ENCODE results near the gene PLEKHA5.

PLEKHA5 gene

GRCh38 chr12:19155981-19156734 lies 26.6 kb downstream of the PLEKHA5 start:
- no peak for TF ChIP-seq CTCF (IDR thresholded peaks at IDR 0.05; ENCODE audit: low read depth, low read length)
- no peak for DNase-seq (ENCODE audit: extremely low read depth, low read depth)

GRCh38 chr12:19158923-19159322 lies 29.4 kb downstream of the PLEKHA5 start:
- TF ChIP-seq CTCF (IDR thresholded peaks at IDR 0.05; ENCODE audit: low read depth, low read length), result no peak
- DNase-seq (ENCODE audit: extremely low read depth, low read depth), result peak; percentile 29

- DNase-seq (ENCODE audit: extremely low read depth, low read depth), result no peak
- TF ChIP-seq CTCF (IDR thresholded peaks at IDR 0.05; ENCODE audit: low read depth, low read length), result no peak
Measured at GRCh38 chr12:19161216-19161615, 31.7 kb downstream of the PLEKHA5 start.

- no peak for TF ChIP-seq CTCF (IDR thresholded peaks at IDR 0.05; ENCODE audit: low read depth, low read length)
- DNase-seq (ENCODE audit: extremely low read depth, low read depth), result no peak
Measured at GRCh38 chr12:19165451-19165850, 35.9 kb downstream of the PLEKHA5 start.

- no peak for TF ChIP-seq CTCF (IDR thresholded peaks at IDR 0.05; ENCODE audit: low read depth, low read length)
- DNase-seq (ENCODE audit: extremely low read depth, low read depth), result no peak
Measured at GRCh38 chr12:19166387-19166786, 36.9 kb downstream of the PLEKHA5 start.

- DNase-seq (ENCODE audit: extremely low read depth, low read depth), result no peak
- no peak for TF ChIP-seq CTCF (IDR thresholded peaks at IDR 0.05; ENCODE audit: low read depth, low read length)
Measured at GRCh38 chr12:19166956-19167355, 37.4 kb downstream of the PLEKHA5 start.

GRCh38 chr12:19167708-19168107 lies 38.2 kb downstream of the PLEKHA5 start:
- no peak for TF ChIP-seq CTCF (IDR thresholded peaks at IDR 0.05; ENCODE audit: low read depth, low read length)

More at GRCh38 chr12:19167708-19168107, 38.2 kb downstream of the PLEKHA5 start:
- no peak for DNase-seq (ENCODE audit: extremely low read depth, low read depth)

Data from AG09319 (cell line).